Measurements from ENCODE around the gene CUBN. TPM values are rescaled to one million over a fixed set of nuclear protein-coding genes. Genes with fewer than 3 reads are reported as not detected.

CUBN gene
- total RNA-seq, 2 donors from 2014 or later = 0.75 to 1.3 TPM

- TF ChIP-seq CTCF (conservative IDR thresholded peaks at IDR 0.05) = no peak
- no peak overlapping the region for H3K27ac Mint-ChIP-seq
- Histone ChIP-seq H3K27me3 (ENCODE audit: control insufficient read depth, insufficient read depth, low read length, poor library complexity, severe bottlenecking) (no peaks in the 10 kb centered on the region), H3K4me3 (ENCODE audit: low read length) (no peak overlapping the region), H3K9me3 (ENCODE audit: control insufficient read depth, low read length) (no peaks in the 10 kb centered on the region), H3K27ac (ENCODE audit: low read depth, low read length) (no peak overlapping the region), H3K4me1 (ENCODE audit: control insufficient read depth, insufficient read depth, low read length) (peaks cover 6% of the 10 kb centered on the region), H3K36me3 (ENCODE audit: control insufficient read depth, insufficient read depth, low read length) (no peaks in the 10 kb centered on the region), H3K9ac (ENCODE audit: extremely low read depth, low read length, poor library complexity, severe bottlenecking) (no peak overlapping the region)
- H3K36me3 Mint-ChIP-seq (ENCODE audit: low read depth) = no peaks in the 10 kb centered on the region
- peaks cover 22% of the 10 kb centered on the region for H3K4me1 Mint-ChIP-seq
- no peaks in the 10 kb centered on the region for H3K9me3 Mint-ChIP-seq
- no peaks in the 10 kb centered on the region for H3K27me3 Mint-ChIP-seq (ENCODE audit: insufficient read depth)
- DNase-seq = no peak
- no peak overlapping the region for H3K4me3 Mint-ChIP-seq
- WGBS, 2 experiments (ENCODE audit: insufficient coverage in 1 of 2, insufficient read length in 1 of 2) = 93 to 95% methylated on average over 7 of the region's 7 CpGs
Observed at GRCh38 chr10:17113889-17114540, 15.6 kb downstream of the CUBN start.

- 95 to 100% methylated on average over 2 to 4 of the region's 4 CpGs for WGBS, 2 experiments (ENCODE audit: insufficient coverage in 1 of 2, insufficient read length in 1 of 2)
- Histone ChIP-seq H3K27me3 (ENCODE audit: control insufficient read depth, insufficient read depth, low read length, poor library complexity, severe bottlenecking) (no peaks in the 10 kb centered on the region), H3K36me3 (ENCODE audit: control insufficient read depth, insufficient read depth, low read length) (no peaks in the 10 kb centered on the region), H3K27ac (ENCODE audit: low read depth, low read length) (no peak overlapping the region), H3K9me3 (ENCODE audit: control insufficient read depth, low read length) (no peaks in the 10 kb centered on the region), H3K4me1 (ENCODE audit: control insufficient read depth, insufficient read depth, low read length) (peaks cover 6% of the 10 kb centered on the region), H3K4me3 (ENCODE audit: low read length) (no peak overlapping the region), H3K9ac (ENCODE audit: extremely low read depth, low read length, poor library complexity, severe bottlenecking) (no peak overlapping the region)
- Mint-ChIP-seq H3K4me1 (peaks cover 21% of the 10 kb centered on the region), H3K27ac (no peak overlapping the region), H3K9me3 (no peaks in the 10 kb centered on the region), H3K36me3 (ENCODE audit: low read depth) (no peaks in the 10 kb centered on the region), H3K27me3 (ENCODE audit: insufficient read depth) (no peaks in the 10 kb centered on the region), H3K4me3 (no peak overlapping the region)
- no peak for DNase-seq
- TF ChIP-seq CTCF (conservative IDR thresholded peaks at IDR 0.05) = no peak
Observed at GRCh38 chr10:17113346-17113745, 16.3 kb downstream of the CUBN start.

GRCh38 chr10:17112566-17112965, 17.0 kb downstream of the CUBN start:
- no peak overlapping the region for H3K27ac ChIP-seq (ENCODE audit: low read depth, low read length)

More at GRCh38 chr10:17112566-17112965, 17.0 kb downstream of the CUBN start:
- no peaks in the 10 kb centered on the region for H3K27me3 Mint-ChIP-seq (ENCODE audit: insufficient read depth)
- H3K4me3 Mint-ChIP-seq = no peak overlapping the region
- H3K4me1 Mint-ChIP-seq = peaks cover 13% of the 10 kb centered on the region
- no peaks in the 10 kb centered on the region for H3K36me3 ChIP-seq (ENCODE audit: control insufficient read depth, insufficient read depth, low read length)
- peaks cover 3% of the 10 kb centered on the region for H3K4me1 ChIP-seq (ENCODE audit: control insufficient read depth, insufficient read depth, low read length)
- no peak for TF ChIP-seq CTCF (conservative IDR thresholded peaks at IDR 0.05)
- no peaks in the 10 kb centered on the region for H3K9me3 ChIP-seq (ENCODE audit: control insufficient read depth, low read length)
- H3K9ac ChIP-seq (ENCODE audit: extremely low read depth, low read length, poor library complexity, severe bottlenecking) = no peak overlapping the region
- no peak overlapping the region for H3K27ac Mint-ChIP-seq
- no peaks in the 10 kb centered on the region for H3K36me3 Mint-ChIP-seq (ENCODE audit: low read depth)
- WGBS, 2 experiments (ENCODE audit: insufficient coverage in 1 of 2, insufficient read length in 1 of 2) = 81% methylated on average over 2 of the region's 3 CpGs; no CpG with 5 or more reads in 1 of the 2 experiments
- H3K27me3 ChIP-seq (ENCODE audit: control insufficient read depth, insufficient read depth, low read length, poor library complexity, severe bottlenecking) = no peaks in the 10 kb centered on the region
- no peak overlapping the region for H3K4me3 ChIP-seq (ENCODE audit: low read length)
- DNase-seq = no peak
- H3K9me3 Mint-ChIP-seq = no peaks in the 10 kb centered on the region

All from endodermal cell (in vitro differentiated cells).